Muscle layer of colon (tissue), 2 donors: ENCODE measurements around the gene GLDN.

Experiments
- H3K27ac ChIP-seq: one replicate; pipeline ENCODE4 v1.7.0; 2013; ENCODE audit warnings: low read depth, mild to moderate bottlenecking, low read length, moderate library complexity
- H3K27me3 ChIP-seq, 2 donors: one replicate each; pipeline ENCODE4 v1.7.0; 2013; ENCODE audit warnings: low read length in 2 of 2, mild to moderate bottlenecking in 2 of 2; ENCODE audit not compliant: insufficient read depth in 2 of 2, control insufficient read depth in 1 of 2
- H3K36me3 ChIP-seq: one replicate; pipeline ENCODE4 v1.7.0; 2013; ENCODE audit warnings: mild to moderate bottlenecking, low read length; ENCODE audit not compliant: insufficient read depth
- H3K4me1 ChIP-seq: one replicate; pipeline ENCODE4 v1.7.0; 2013; ENCODE audit warnings: mild to moderate bottlenecking, low read length; ENCODE audit not compliant: insufficient read depth
- H3K4me3 ChIP-seq, 2 donors: one replicate each; pipeline ENCODE4 v1.7.0; 2013; ENCODE audit warnings: low read length in 2 of 2, low read depth in 1 of 2, mild to moderate bottlenecking in 1 of 2, moderate library complexity in 1 of 2
- H3K9ac ChIP-seq: one replicate; pipeline ENCODE4 v1.7.0; 2013; ENCODE audit warnings: low read length
- H3K9me3 ChIP-seq: one replicate; pipeline ENCODE4 v1.7.0; 2013; ENCODE audit warnings: mild to moderate bottlenecking, low read length
- donor health status: abdominal sarcoma.
- donor health status: Adenocarcinoma of cecum.

The GLDN gene

DNA sequence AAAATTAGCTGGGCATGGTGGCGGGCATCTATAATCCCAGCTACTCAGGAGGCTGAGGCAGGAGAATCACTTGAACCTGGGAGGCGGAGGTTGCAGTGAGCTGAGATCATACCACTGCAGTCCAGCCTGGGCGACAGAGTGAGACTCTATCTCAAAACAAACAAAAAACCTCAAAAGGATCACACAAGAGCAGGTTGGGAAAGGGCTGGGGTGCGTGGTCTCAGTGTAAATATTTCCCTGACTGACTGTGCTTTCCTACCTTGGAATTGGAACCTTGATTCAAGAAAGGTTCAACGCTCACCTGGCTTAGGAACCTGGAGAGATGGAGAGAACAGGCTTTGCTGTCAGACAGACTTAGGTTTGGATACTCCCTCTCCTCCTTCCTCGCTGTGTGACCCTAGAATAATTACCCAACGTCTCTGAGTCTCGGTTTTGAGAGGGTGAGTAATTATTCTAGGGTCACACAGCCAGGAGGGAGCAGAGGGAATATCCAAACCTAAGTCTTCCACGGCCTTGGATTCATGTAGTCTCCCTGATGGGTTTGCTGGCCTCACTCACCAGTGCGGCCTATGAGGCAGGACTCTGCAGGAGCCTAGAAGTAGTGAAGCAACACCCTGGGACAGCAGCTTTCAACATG, 27.7 kb upstream of the GLDN start:
- no peaks in the 10 kb centered on the region for H3K9me3 ChIP-seq
- H3K4me3 ChIP-seq, result no peak overlapping the region
- H3K27me3 ChIP-seq, result no peaks in the 10 kb centered on the region
- H3K36me3 ChIP-seq, result no peaks in the 10 kb centered on the region
- H3K4me1 ChIP-seq, result no peaks in the 10 kb centered on the region
- no peak overlapping the region for H3K27ac ChIP-seq
- H3K9ac ChIP-seq, result no peak overlapping the region

DNA sequence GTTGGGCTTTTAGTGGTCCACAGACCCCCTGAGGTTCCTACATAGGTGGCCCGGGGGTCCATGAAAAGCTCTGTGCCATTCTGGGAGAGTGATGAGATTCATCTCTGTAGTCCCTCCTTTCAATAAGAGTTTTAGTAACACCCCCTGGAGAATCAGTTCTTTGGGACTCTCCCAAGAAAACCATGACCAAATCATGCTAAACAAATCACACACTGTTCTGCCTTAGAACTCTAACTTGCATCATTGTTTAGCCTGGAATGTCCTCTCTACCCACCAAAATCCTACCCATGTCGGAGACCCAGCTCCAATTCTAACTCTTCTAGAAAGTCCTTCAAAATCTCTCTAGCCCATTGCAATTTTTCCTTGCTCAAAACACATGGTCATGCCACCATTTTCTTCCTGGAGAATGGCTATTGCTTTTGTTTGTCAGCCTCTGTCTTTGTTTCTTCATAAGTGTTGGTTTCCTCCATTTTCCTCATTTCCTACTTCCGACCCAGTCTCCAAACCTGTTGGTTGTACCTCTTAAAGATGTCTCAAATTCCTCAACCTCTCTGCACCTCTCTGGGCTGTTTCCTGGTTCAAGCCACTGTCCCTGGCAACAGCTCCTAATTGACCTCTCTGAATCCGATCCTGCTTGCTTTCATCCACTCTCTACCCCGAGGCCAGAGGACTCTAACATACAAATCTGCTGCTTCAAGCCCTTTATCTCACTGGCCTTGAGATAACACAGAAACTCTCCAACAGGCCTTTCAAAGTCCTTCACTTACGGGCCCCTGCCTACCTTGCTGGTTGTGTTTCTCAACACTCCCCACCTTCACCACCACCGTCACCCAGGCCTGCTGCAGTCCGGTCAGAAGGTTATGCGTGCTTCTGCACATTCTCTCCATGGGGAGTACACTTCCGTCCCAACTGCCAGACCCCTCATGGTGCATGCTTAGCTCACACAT, 26.8 kb upstream of the GLDN start:
- Histone ChIP-seq H3K4me1 (no peaks in the 10 kb centered on the region), H3K27ac (no peak overlapping the region), H3K9me3 (no peaks in the 10 kb centered on the region), H3K36me3 (no peaks in the 10 kb centered on the region), H3K27me3 (no peaks in the 10 kb centered on the region), H3K9ac (no peak overlapping the region), H3K4me3 (no peak overlapping the region)

DNA sequence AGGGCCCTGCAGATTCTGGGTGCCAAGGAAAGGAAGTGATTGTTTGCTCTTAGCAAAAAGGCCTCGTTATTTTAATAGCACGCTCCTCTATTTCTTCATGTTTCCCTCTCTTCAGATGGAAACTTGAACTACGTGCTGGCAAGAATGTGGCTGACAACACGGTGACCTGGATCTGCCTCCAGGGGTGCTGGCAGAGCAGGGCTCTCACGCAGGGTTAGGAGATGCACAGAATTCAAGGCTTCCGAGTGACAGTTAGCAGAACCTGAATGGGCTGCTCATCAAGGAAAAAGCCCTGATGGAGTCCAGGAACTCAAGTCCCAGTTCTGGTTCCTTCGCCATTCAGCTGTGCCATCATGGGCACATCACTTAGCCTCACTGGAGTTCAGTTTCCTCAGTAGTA, 25.7 kb upstream of the GLDN start:
- Histone ChIP-seq H3K9me3 (no peaks in the 10 kb centered on the region), H3K27ac (no peak overlapping the region), H3K4me1 (no peaks in the 10 kb centered on the region), H3K27me3 (no peaks in the 10 kb centered on the region), H3K4me3 (no peak overlapping the region), H3K36me3 (no peaks in the 10 kb centered on the region), H3K9ac (no peak overlapping the region)

DNA sequence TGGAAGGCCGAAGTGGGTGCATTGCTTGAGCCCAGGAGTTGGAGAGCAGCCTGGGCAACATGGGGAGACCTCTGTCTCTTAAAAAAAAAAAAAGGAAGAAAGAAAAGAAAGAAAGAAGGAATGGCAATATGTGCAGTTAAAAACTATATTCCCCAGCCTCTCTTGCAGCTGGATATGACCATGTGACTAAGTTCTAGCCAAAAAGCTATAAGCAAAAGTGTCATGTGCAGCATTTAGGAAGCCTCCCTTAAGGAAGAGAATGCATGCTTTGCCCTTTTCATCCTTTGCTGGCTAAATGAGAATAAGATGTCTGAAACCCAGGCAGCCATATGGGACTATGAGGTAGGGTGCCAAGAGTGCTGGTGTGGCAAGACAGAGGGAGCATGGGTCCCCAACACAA, 24.8 kb upstream of the GLDN start:
- no peaks in the 10 kb centered on the region for H3K27me3 ChIP-seq
- H3K4me3 ChIP-seq, result no peak overlapping the region
- H3K9ac ChIP-seq, result no peak overlapping the region
- H3K36me3 ChIP-seq, result no peaks in the 10 kb centered on the region
- no peaks in the 10 kb centered on the region for H3K4me1 ChIP-seq
- H3K9me3 ChIP-seq, result no peaks in the 10 kb centered on the region
- H3K27ac ChIP-seq, result no peak overlapping the region

DNA sequence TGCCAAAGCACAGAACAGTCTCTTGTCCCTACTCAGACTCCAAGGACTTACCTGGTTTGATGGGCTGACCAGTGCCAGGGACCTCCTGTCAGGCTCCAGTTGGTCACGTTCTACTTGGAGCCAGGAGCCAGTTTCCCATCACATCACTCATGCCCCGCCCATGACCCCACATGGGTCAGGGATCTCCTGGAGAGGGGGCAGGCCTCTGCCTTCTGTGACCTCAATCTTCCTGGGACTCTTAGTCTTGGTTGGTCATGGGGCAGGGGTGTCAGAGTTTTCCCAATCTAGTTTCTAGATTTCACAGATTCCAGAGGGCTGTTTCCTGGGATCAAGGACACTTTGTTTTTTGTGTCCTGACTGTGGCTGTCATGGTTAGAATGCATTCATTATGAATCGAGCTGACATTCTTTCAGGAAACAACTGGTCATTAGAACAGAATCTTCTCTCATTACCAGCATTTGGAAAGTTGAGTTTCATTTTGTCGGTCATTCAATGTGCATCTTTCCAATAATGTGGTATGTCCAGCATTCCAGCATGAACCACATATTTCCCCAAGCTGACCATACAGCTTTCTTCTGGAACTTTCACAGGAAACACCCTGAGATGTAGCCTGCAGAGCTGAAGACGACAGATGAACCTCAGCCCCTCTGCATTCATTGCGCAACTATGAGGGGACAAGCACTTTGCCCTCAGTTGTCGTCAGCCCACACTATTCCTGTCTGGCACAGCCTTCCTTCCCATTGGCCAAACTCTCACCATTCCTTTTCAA, 22.9 kb upstream of the GLDN start:
- H3K4me1 ChIP-seq, result no peaks in the 10 kb centered on the region
- no peak overlapping the region for H3K27ac ChIP-seq
- H3K36me3 ChIP-seq, result no peaks in the 10 kb centered on the region
- H3K27me3 ChIP-seq, result no peaks in the 10 kb centered on the region
- H3K9me3 ChIP-seq, result no peaks in the 10 kb centered on the region
- no peak overlapping the region for H3K9ac ChIP-seq
- no peak overlapping the region for H3K4me3 ChIP-seq

DNA sequence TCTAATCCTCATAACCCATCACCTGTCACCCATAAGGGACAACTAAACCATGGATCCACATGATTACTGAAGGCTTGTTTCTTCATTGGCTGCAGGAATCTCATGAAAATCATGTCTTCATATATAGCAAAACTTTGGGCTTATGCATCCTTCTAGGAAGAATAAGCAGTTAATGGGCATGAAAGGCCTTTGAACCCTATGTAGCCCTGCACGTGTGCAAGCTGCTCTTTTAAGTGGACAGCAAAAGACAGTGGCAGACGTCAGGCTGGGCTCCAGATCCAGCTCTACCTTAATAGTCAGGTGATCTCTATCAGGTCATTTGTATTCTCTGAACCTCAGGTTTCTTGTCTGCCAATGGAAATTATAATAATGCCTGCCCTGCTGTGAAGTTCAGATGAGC, 21.9 kb upstream of the GLDN start:
- no peaks in the 10 kb centered on the region for H3K36me3 ChIP-seq
- no peaks in the 10 kb centered on the region for H3K9me3 ChIP-seq
- H3K27ac ChIP-seq, result no peak overlapping the region
- H3K9ac ChIP-seq, result no peak overlapping the region
- no peak overlapping the region for H3K4me3 ChIP-seq
- no peaks in the 10 kb centered on the region for H3K27me3 ChIP-seq
- no peaks in the 10 kb centered on the region for H3K4me1 ChIP-seq

DNA sequence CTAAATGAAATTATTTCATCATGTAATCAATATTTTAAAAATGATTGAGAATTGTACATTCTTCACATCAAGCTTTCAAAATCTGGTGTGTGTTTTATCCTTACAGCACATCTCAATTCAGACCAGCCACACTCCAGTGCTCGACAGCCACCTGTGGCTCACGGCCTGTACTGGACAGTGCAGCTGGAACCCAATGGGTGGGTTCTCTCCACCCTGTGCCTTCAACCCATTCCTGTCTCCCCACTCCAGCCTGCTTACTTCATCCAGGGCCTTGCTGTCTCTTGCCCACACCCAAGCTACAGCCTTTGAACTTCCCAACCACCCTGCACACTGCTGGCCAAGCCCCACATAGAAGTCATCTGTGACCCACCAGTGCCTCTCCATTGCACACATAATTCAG, 20.6 kb upstream of the GLDN start:
- H3K9ac ChIP-seq, result no peak overlapping the region
- no peak overlapping the region for H3K27ac ChIP-seq
- no peaks in the 10 kb centered on the region for H3K36me3 ChIP-seq
- no peaks in the 10 kb centered on the region for H3K4me1 ChIP-seq
- H3K27me3 ChIP-seq, result no peaks in the 10 kb centered on the region
- H3K4me3 ChIP-seq, result no peak overlapping the region
- H3K9me3 ChIP-seq, result no peaks in the 10 kb centered on the region

DNA sequence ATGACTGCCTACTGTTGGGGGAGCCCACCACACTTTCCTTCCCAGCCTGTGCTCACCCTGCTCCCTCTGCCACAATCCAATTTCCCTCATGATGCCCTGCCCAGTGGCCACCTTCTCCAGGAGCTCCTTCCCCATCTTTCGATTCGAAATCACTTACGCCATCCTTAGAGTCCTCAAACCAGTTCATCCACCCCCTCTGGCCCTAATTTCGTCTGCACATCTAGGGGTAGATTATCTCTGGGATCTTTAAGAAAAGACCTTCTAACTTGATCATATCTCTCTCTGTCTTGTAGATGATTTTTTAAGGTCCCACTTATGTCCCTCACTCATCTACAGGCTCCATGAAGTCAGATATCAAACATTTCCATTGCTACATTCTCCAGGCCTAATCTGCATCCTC, 20.1 kb upstream of the GLDN start:
- H3K27me3 ChIP-seq, result no peaks in the 10 kb centered on the region
- H3K4me3 ChIP-seq, result no peak overlapping the region
- H3K9me3 ChIP-seq, result no peaks in the 10 kb centered on the region
- H3K36me3 ChIP-seq, result no peaks in the 10 kb centered on the region
- H3K9ac ChIP-seq, result no peak overlapping the region
- H3K27ac ChIP-seq, result no peak overlapping the region
- H3K4me1 ChIP-seq, result no peaks in the 10 kb centered on the region

DNA sequence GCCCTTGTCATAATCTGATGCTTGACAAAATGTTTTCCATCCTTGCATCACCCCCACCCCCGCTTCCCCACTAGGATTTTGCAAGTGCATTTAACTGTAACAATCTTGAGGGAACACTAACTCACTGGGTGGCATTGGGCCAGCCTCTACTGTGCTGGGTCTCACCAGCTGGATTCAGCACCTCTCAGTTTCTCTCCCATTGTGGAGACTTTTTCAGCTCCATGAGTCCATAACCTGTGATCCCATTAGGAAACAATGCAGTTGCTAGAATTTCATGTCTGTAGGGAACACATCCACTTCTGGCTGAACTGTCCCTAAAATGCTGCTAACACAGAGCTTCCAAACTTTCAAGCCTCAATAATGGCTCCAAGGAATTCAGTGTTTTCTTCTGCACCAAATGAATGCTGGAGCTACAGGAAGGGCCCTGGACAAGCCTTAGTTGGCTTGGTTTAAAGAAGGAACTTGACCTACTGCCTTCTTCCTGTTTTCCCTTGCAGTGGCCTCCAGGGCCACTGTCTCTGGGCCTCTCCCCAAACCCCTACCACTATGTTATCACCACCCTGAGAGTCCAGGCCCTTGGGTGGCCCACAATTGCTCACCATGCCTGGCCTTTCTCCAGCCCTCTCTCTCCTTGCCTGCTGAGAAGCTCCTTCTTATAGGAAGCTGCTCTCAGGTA, 18.7 kb upstream of the GLDN start:
- H3K4me3 ChIP-seq, result no peak overlapping the region
- H3K27ac ChIP-seq, result no peak overlapping the region
- H3K9ac ChIP-seq, result no peak overlapping the region
- no peaks in the 10 kb centered on the region for H3K9me3 ChIP-seq
- H3K4me1 ChIP-seq, result no peaks in the 10 kb centered on the region
- no peaks in the 10 kb centered on the region for H3K36me3 ChIP-seq
- H3K27me3 ChIP-seq, result no peaks in the 10 kb centered on the region

DNA sequence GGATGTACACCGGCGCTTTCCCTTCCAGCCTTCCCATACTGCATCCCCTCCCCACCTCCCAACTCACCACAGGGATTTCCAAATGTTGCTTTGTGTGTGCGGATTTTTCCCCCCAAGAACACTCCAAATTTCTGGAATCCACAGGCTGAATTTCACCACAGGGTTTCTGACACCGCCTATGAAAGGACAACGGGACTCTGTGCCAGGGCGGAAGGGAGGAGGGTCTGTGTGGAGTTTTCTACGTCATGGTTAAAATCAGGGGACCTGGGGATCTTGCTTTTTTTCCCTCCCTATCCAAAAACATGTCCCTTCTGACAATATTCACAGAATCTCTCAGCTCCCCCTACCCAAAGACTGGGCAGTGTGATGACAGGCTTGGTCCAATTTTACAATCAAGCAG, 17.7 kb upstream of the GLDN start:
- no peak overlapping the region for H3K27ac ChIP-seq
- no peaks in the 10 kb centered on the region for H3K4me1 ChIP-seq
- peaks cover 3% of the 10 kb centered on the region for H3K9me3 ChIP-seq
- no peak overlapping the region for H3K4me3 ChIP-seq
- no peaks in the 10 kb centered on the region for H3K27me3 ChIP-seq
- no peaks in the 10 kb centered on the region for H3K36me3 ChIP-seq
- H3K9ac ChIP-seq, result no peak overlapping the region

DNA sequence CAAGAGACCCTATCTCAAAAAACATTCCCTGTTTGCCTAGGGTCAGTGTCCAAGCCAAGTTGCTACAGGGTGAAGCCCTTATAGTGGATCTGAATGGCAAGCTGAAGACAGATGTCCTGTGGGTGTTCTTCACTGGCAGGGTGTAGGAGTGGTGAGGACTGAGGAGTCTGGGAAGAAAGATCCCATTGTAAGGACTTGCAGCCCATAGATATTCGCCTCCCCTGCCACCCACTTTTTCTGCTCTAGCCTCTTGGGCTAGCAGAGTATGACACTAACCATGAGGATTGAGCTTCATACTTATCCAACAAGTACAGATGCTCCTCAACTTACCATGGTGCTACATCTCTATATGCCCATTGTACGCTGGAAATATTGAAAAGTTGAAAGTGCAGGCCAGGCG, 16.3 kb upstream of the GLDN start:
- Histone ChIP-seq H3K36me3 (no peaks in the 10 kb centered on the region), H3K9me3 (peaks cover 5% of the 10 kb centered on the region), H3K27ac (no peak overlapping the region), H3K27me3 (no peaks in the 10 kb centered on the region), H3K4me1 (no peaks in the 10 kb centered on the region), H3K9ac (no peak overlapping the region), H3K4me3 (no peak overlapping the region)
